PFSK-1 (cell line): ENCODE results near the gene MPC2.

Experiments used
- FOXP2 ChIP-seq: optimal IDR thresholded peaks from 2 replicates; pipeline ENCODE3; 2011; ENCODE audit warnings: borderline replicate concordance, control low read depth, inconsistent platforms; ENCODE audit not compliant: insufficient read depth; ENCODE audit errors: extremely low read length, extremely low read depth
- POLR2AphosphoS5 ChIP-seq: IDR thresholded peaks from 2 replicates; pipeline ENCODE4 v1.6.1; 2012; ENCODE audit warnings: low read depth, mild to moderate bottlenecking, control low read depth, low read length, moderate library complexity
- TAF1 ChIP-seq: IDR thresholded peaks from 2 replicates; pipeline ENCODE4 v1.6.1; 2012; ENCODE audit warnings: low read length, control low read depth, borderline replicate concordance; ENCODE audit not compliant: insufficient read depth
- TF ChIP-seq, protein P1 (sequence below), 2 experiments: IDR thresholded peaks; 2 replicates each; pipeline versions ENCODE4 v1.6.1 to v1.8.0; 2011 to 2012; ENCODE audit warnings: low read depth in 2 of 2, low read length in 2 of 2, control low read depth in 1 of 2, inconsistent platforms in 1 of 2, mild to moderate bottlenecking in 1 of 2, moderate library complexity in 1 of 2; ENCODE audit not compliant: insufficient read depth in 1 of 2

GRCh38 chr1:167983797-167984420, 47.0 kb upstream of the MPC2 start:
- TF ChIP-seq, protein P1, sequence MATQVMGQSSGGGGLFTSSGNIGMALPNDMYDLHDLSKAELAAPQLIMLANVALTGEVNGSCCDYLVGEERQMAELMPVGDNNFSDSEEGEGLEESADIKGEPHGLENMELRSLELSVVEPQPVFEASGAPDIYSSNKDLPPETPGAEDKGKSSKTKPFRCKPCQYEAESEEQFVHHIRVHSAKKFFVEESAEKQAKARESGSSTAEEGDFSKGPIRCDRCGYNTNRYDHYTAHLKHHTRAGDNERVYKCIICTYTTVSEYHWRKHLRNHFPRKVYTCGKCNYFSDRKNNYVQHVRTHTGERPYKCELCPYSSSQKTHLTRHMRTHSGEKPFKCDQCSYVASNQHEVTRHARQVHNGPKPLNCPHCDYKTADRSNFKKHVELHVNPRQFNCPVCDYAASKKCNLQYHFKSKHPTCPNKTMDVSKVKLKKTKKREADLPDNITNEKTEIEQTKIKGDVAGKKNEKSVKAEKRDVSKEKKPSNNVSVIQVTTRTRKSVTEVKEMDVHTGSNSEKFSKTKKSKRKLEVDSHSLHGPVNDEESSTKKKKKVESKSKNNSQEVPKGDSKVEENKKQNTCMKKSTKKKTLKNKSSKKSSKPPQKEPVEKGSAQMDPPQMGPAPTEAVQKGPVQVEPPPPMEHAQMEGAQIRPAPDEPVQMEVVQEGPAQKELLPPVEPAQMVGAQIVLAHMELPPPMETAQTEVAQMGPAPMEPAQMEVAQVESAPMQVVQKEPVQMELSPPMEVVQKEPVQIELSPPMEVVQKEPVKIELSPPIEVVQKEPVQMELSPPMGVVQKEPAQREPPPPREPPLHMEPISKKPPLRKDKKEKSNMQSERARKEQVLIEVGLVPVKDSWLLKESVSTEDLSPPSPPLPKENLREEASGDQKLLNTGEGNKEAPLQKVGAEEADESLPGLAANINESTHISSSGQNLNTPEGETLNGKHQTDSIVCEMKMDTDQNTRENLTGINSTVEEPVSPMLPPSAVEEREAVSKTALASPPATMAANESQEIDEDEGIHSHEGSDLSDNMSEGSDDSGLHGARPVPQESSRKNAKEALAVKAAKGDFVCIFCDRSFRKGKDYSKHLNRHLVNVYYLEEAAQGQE (IDR thresholded peaks at IDR 0.05; ENCODE audit: insufficient read depth in 1 of 2, low read depth in 2 of 2, low read length in 2 of 2): no peak
- TF ChIP-seq POLR2AphosphoS5: no peak
- no peak for TF ChIP-seq TAF1
- no peak for TF ChIP-seq FOXP2
